ENCODE data around the gene UBASH3A.

UBASH3A gene

DNA sequence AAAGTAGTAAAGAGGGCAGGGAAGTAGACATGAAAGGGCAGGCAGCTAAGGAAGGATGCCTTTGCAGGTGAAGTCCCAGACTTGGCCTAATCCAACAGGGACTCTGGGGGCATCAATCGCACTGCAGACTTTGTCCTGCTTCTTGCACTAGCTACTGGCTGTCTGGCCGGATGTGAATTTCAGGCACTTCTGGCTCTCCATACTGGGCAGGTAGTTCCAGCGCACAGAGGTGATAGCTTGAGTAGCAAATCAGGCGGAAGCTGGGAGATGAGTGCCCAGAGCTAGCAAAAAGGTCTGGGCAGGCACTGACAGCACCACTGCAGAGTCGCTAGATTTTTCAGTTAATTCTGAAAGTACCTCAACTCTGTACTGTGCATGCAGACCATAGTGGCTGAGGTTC, 91.3 kb downstream of the UBASH3A start:
- no peak for DNase-seq

DNA sequence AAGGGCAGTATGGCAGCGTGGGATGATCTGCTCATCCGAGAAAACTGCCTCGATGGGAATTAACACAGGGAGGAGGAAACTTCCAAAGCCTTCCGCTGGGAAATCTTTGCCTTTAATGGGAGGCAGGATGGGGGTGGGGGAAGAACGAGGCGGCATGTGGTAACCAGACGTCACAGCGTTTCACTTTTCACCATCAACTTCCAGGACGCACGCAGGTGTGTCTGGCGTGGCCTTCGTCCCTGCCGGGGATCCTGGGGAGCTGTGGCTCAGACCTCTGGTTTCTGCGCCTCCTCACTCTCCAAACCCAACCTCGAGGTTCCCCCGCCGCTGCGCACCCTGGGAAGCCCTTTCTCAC, 92.0 kb downstream of the UBASH3A start:
- DNase-seq, result no peak

DNA sequence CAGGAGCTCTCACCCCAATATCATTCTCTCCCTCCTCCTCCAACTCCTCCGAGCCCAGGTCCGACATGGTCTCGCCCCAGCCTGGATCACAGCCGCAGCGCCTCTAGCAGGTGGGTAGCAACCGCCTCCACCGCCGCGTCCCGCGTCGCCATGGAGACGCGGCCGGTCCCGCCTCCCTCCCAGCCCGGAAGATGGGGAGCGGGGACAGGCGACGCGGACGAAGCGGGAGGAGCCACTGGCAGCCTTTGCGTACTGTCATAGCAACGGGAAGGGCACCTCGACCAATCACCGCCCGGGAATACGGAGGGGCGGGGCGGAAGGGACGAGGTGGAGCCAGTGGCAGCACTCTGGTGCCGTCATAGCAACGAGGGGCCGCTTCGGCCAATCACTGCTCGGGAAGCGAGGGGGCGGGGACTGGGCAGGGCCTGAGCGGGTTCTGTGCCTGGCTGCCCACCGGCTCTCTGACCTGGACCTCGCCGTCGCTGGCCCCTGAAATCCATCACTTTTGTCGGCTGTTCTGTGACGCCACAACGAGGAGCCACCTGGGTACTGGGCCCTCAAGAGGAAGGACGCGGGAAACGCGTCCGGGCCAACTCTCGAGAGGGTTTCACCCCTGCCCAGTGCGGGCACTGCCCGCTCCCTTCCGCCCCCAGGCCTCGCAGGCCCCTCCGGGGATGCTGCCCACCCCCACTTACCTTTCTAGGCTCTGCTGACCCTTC, 92.6 kb downstream of the UBASH3A start, which contains the start of gene RSPH1:
Gene RSPH1, minus strand, starts transcription at position 105 of the 719 bp plus-strand sequence. Its CDS starts 38 bp downstream, at position 67.
- peak; percentile 100 for DNase-seq

DNA sequence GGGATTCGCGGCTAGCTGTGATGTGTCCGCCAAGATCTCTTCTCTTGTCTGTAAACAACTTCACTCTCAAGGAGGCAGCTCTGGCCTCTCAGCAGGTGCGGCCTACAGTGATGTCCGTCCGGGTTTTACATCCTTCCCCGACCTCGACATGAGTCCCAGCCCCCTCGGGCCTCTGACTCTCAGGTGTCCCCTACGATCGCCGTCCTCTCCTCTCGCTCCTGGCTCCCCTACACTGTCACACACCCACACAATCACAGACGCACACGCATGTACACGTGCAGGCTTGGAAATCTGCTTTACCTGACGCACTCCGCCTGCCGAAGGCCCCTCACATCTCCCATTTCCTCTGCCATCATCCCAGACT, 93.1 kb downstream of the UBASH3A start:
- no peak for DNase-seq

All from CD4-positive, alpha-beta T cell treated with Interleukin-4 for 1 hour (primary cell).